Upper lobe of left lung (tissue), 6 donors: ENCODE data around the gene C3orf20. TPM values are rescaled to one million over a fixed set of nuclear protein-coding genes. Genes with fewer than 3 reads are reported as not detected.

Source experiments
- ATAC-seq, 2 donors: fragments of 200-7000 bp; cut with Tn5 transposase; one replicate each; pipeline ENCODE4 v1.9.1; 2022; ENCODE audit warnings: mild to moderate bottlenecking in 2 of 2, moderate library complexity in 2 of 2; ENCODE audit not compliant: low FRiP score in 2 of 2
- DNase-seq, 2 donors: peaks; one replicate each; pipeline ENCODE4 v3.0.0-alpha.2; 2019 to 2020
- H3K27ac ChIP-seq, 4 donors: fragments of 200-600 bp; sonication (generic); one replicate each; pipeline ENCODE4 v1.5.1; 2016 to 2019
- H3K27me3 ChIP-seq, 4 donors: fragments of 200-600 bp; sonication (generic); one replicate each; pipeline ENCODE4 v1.5.1; 2017 to 2019
- H3K36me3 ChIP-seq, 4 donors: fragments of 200-600 bp; sonication (generic); one replicate each; pipeline ENCODE4 v1.5.1; 2016 to 2019
- H3K4me1 ChIP-seq, 4 donors: fragments of 200-600 bp; sonication (generic); one replicate each; pipeline ENCODE4 v1.5.1; 2018 to 2019
- H3K4me3 ChIP-seq, 4 donors: fragments of 200-600 bp; sonication (generic); one replicate each; pipeline ENCODE4 v1.5.1; 2017 to 2019; ENCODE audit warnings: mild to moderate bottlenecking in 2 of 4, moderate library complexity in 1 of 4
- H3K9me3 ChIP-seq, 4 donors: fragments of 200-600 bp; sonication (generic); one replicate each; pipeline ENCODE4 v1.5.1; 2018 to 2019
- EP300 ChIP-seq, 4 donors: sonication (generic); formaldehyde crosslinking; IDR thresholded peaks; one replicate each; pipeline ENCODE4 v1.5.1; 2017; ENCODE audit warnings: antibody characterized with exemption in 4 of 4, control low read depth in 2 of 4
- POLR2A ChIP-seq, 4 donors: fragments of 450-650 bp; IDR thresholded peaks; one replicate each; pipeline ENCODE4 v1.5.1; 2016 to 2017; ENCODE audit warnings: antibody characterized with exemption in 4 of 4, mild to moderate bottlenecking in 2 of 4
- POLR2AphosphoS5 ChIP-seq, 2 donors: sonication (generic); formaldehyde crosslinking; IDR thresholded peaks; one replicate each; pipeline ENCODE4 v1.5.1; 2017; ENCODE audit warnings: antibody characterized with exemption in 2 of 2
- WGBS, 2 donors: methylation state at CpG; one replicate each; pipeline ENCODE4 v1.1.5; 2017 to 2018; 5-methylcytosine and 5-hydroxymethylcytosine counted together
- total RNA-seq, 6 donors: library from RNA; depleted of rRNA in 4 of 6; stranded (reverse); fragments of >200 nt in 4 of 6; gene quantifications; one replicate each; pipeline versions ENCODE4 v1.1.0 to v1.2.1, GENCODE V29; 2016 to 2021
- TF ChIP-seq, protein P1 (sequence below), 6 experiments: fragments of 450-650 bp in 4 of 6; fragments of 200-600 bp in 2 of 6; sonication (generic) in 2 of 6; IDR thresholded peaks; one replicate each; pipeline ENCODE4 v1.5.1; 2016 to 2019; ENCODE audit warnings: antibody characterized with exemption in 6 of 6
- donor health status: DM: no; HTN: no; CAD: no; lungs with moderate emphysema.
- donor health status: DM: no; HTN: yes; CAD: no; lungs with severe emphysema.

C3orf20 gene
- total RNA-seq, 6 donors from 2014 or later: 0.09 to 0.11 (median 0.10) TPM; not detected in 3

DNA sequence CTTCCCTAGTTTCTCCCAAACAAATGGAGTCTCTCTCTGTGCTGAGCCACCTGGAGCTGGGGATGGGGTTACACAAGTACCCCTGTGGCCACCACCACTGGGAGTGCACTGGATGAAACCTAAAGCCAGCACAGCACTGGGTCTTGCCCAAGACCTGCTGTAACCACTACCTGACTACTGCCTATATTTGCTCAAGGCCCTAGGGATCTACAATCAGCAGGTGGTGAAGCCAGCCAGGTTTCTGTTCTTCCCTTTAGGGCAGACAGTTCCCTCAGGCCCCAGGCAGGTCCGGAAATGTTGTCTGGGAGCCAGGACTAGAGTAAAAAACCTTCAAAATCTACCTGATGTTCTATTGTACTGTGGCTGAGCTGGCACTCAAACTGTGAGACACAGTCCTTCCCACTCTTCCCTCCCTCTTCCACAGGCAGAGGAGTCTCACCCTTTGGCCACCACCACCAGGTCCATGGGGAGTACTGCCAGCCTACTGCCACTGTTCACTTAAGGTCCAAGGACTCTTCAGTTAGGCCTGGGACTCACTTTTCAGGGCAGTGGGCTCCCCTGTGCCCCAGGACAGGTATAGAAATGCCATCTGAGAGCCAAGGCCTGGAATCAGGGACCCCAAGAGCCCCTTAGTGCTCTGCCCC, 23.8 kb downstream of the C3orf20 start:
- Histone ChIP-seq H3K9me3 (no peaks in the 10 kb centered on the region), H3K27me3 (no peaks in the 10 kb centered on the region), H3K36me3 (no peaks in the 10 kb centered on the region), H3K4me1 (no peaks in the 10 kb centered on the region), H3K4me3 (no peak overlapping the region), H3K27ac (no peak overlapping the region)
- WGBS, 2 donors: 82 to 86% methylated on average over 1 of the region's 1 CpG
- DNase-seq: no peak
- TF ChIP-seq EP300 (IDR thresholded peaks at IDR 0.05): no peak
- TF ChIP-seq, protein P1, sequence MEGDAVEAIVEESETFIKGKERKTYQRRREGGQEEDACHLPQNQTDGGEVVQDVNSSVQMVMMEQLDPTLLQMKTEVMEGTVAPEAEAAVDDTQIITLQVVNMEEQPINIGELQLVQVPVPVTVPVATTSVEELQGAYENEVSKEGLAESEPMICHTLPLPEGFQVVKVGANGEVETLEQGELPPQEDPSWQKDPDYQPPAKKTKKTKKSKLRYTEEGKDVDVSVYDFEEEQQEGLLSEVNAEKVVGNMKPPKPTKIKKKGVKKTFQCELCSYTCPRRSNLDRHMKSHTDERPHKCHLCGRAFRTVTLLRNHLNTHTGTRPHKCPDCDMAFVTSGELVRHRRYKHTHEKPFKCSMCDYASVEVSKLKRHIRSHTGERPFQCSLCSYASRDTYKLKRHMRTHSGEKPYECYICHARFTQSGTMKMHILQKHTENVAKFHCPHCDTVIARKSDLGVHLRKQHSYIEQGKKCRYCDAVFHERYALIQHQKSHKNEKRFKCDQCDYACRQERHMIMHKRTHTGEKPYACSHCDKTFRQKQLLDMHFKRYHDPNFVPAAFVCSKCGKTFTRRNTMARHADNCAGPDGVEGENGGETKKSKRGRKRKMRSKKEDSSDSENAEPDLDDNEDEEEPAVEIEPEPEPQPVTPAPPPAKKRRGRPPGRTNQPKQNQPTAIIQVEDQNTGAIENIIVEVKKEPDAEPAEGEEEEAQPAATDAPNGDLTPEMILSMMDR (IDR thresholded peaks at IDR 0.05): no peak
- TF ChIP-seq POLR2AphosphoS5 (IDR thresholded peaks at IDR 0.05): no peak
- TF ChIP-seq POLR2A (IDR thresholded peaks at IDR 0.05): no peak
- ATAC-seq: no peak

DNA sequence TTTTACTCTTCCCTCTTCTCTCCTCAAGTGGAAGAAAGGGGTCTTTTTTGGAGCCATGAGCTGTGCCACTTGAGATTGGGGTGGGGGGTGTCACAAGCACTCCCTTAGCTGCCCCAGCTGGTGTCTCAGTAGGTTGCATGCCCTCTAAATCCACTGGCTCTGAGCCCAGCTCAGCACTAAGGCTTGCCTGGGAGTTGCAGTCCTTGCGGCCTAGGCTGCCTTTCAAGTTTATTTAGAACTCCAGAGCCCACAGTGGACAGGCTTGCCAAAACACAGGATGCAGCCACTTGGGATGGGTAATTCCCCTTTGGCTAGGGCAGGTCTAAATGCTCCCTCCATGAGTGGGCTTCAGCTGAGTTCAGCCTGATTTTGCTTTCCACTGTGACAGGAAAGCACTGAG, 24.7 kb downstream of the C3orf20 start:
- ATAC-seq (peak in 1 of 2 donors; percentile 13), DNase-seq (no peak)
- no peak overlapping the region for H3K27ac ChIP-seq
- H3K27me3 ChIP-seq: no peaks in the 10 kb centered on the region
- TF ChIP-seq POLR2A (IDR thresholded peaks at IDR 0.05) (no peak), POLR2AphosphoS5 (IDR thresholded peaks at IDR 0.05) (no peak), EP300 (IDR thresholded peaks at IDR 0.05) (no peak)
- TF ChIP-seq, protein P1 (IDR thresholded peaks at IDR 0.05): no peak
- no peaks in the 10 kb centered on the region for H3K36me3 ChIP-seq
- 38 to 71% methylated on average over 1 of the region's 1 CpG for WGBS, 2 donors
- no peaks in the 10 kb centered on the region for H3K4me1 ChIP-seq
- H3K9me3 ChIP-seq: no peaks in the 10 kb centered on the region
- no peak overlapping the region for H3K4me3 ChIP-seq

DNA sequence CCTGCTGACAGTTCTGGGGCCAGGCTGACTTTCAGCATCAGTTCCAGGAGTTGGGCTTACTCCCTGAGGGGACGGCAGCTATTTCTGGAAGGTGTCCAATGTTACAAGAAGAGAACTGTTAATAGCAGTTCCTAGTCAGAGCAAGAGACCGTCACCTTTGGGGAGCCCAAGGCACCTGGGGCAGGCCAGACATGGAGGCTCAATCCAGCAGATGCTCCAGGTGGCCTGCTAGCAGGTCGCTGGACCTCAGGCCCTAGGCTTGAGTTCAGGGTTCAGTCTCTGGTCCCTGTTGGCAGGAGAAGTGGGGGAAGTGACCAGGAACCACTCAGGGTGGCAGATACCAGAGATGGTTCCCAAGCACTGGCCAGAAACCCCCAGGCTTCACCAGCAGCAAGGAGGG, 25.9 kb downstream of the C3orf20 start:
- Histone ChIP-seq H3K36me3 (no peaks in the 10 kb centered on the region), H3K9me3 (no peaks in the 10 kb centered on the region), H3K27ac (no peak overlapping the region), H3K27me3 (no peaks in the 10 kb centered on the region), H3K4me1 (no peaks in the 10 kb centered on the region), H3K4me3 (no peak overlapping the region)
- TF ChIP-seq EP300 (IDR thresholded peaks at IDR 0.05): no peak
- TF ChIP-seq POLR2A (IDR thresholded peaks at IDR 0.05): no peak
- TF ChIP-seq POLR2AphosphoS5 (IDR thresholded peaks at IDR 0.05): no peak
- TF ChIP-seq, protein P1 (IDR thresholded peaks at IDR 0.05): no peak
- 83 to 91% methylated on average over 1 to 3 of the region's 3 CpGs for WGBS, 2 donors
- peak in 1 of 2 donors; percentile 2 for DNase-seq
- no peak for ATAC-seq

DNA sequence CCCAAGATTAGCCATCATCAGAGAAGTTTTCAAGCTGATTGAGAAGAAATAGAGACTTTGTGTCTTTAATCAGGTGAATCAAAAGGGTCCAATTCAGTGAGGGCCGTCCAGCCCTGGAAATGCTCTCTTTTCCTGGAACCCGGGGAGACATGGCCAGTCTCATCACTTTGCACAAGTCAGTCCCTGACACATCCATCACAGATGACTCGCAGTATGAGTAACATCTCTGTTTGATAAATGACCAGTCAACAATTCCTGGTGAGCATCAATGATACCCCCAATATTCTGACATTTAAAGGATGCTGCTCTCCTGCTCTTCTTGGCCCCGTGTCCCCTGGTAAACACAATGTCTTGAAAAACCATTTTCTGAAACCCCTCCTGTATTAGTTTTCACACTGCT, 26.7 kb downstream of the C3orf20 start:
- no peak for DNase-seq
- TF ChIP-seq, protein P1 (IDR thresholded peaks at IDR 0.05): no peak
- no peak for TF ChIP-seq POLR2A (IDR thresholded peaks at IDR 0.05)
- no peak for TF ChIP-seq EP300 (IDR thresholded peaks at IDR 0.05)
- no peak for TF ChIP-seq POLR2AphosphoS5 (IDR thresholded peaks at IDR 0.05)
- no peak for ATAC-seq
- Histone ChIP-seq H3K9me3 (no peaks in the 10 kb centered on the region), H3K4me1 (no peaks in the 10 kb centered on the region), H3K27ac (no peak overlapping the region), H3K36me3 (no peaks in the 10 kb centered on the region), H3K4me3 (no peak overlapping the region), H3K27me3 (no peaks in the 10 kb centered on the region)
- 87 to 93% methylated on average over 4 of the region's 4 CpGs for WGBS, 2 donors
